MM.1S (cell line): ENCODE measurements around the gene CCR6.

ENCODE experiments used
- DNase-seq: peaks from one replicate; pipeline ENCODE4 v3.0.0-alpha.2; 2015
- H2AFZ ChIP-seq: fragments of 300-600 bp; sonication (generic); 2 replicates; pipeline ENCODE4 v1.6.0; 2016; ENCODE audit warnings: antibody characterized with exemption, low read length
- H3F3A ChIP-seq: fragments of 300-600 bp; sonication (generic); 2 replicates; pipeline ENCODE4 v1.6.1; 2016; ENCODE audit warnings: mild to moderate bottlenecking, antibody characterized with exemption, low read length, moderate library complexity, mixed read lengths; ENCODE audit not compliant: insufficient read depth
- H3K27ac ChIP-seq: fragments of 300-600 bp; sonication (generic); 2 replicates; pipeline ENCODE4 v1.5.1; 2016; ENCODE audit warnings: mild to moderate bottlenecking, low read length
- H3K27me3 ChIP-seq: fragments of 300-600 bp; sonication (generic); replicated peaks from 2 replicates; pipeline ENCODE4 v1.6.0; 2016; ENCODE audit warnings: low read length; ENCODE audit not compliant: insufficient read depth
- H3K36me3 ChIP-seq: fragments of 300-600 bp; sonication (generic); replicated peaks from 2 replicates; pipeline ENCODE4 v1.6.1; 2016; ENCODE audit warnings: mild to moderate bottlenecking, low read length, mixed read lengths; ENCODE audit not compliant: insufficient read depth
- H3K4me1 ChIP-seq: fragments of 300-600 bp; sonication (generic); 2 replicates; pipeline ENCODE4 v1.6.1; 2016; ENCODE audit warnings: low read length, mixed read lengths
- H3K4me2 ChIP-seq: fragments of 300-600 bp; sonication (generic); 2 replicates; pipeline ENCODE4 v1.6.0; 2016; ENCODE audit warnings: low read depth, low read length
- H3K4me3 ChIP-seq: fragments of 300-600 bp; sonication (generic); 2 replicates; pipeline ENCODE4 v1.5.1; 2016; ENCODE audit warnings: low read length, mixed read lengths
- H3K79me2 ChIP-seq: fragments of 300-600 bp; sonication (generic); 2 replicates; pipeline ENCODE4 v1.6.1; 2016; ENCODE audit warnings: mixed run types, low read length, mixed read lengths
- H3K9ac ChIP-seq: fragments of 300-600 bp; sonication (generic); 2 replicates; pipeline ENCODE4 v1.6.1; 2016; ENCODE audit warnings: low read length, mixed read lengths
- H3K9me2 ChIP-seq: fragments of 300-600 bp; sonication (generic); replicated peaks from 2 replicates; pipeline ENCODE4 v1.6.1; 2016; ENCODE audit warnings: mild to moderate bottlenecking, low read length, mixed read lengths; ENCODE audit not compliant: insufficient read depth
- H3K9me3 ChIP-seq: fragments of 300-600 bp; sonication (generic); replicated peaks from 2 replicates; pipeline ENCODE4 v1.6.1; 2016; ENCODE audit warnings: mild to moderate bottlenecking, low read length, mixed read lengths; ENCODE audit not compliant: insufficient read depth
- H4K20me1 ChIP-seq: fragments of 300-600 bp; sonication (generic); 2 replicates; pipeline ENCODE4 v1.6.1; 2016; ENCODE audit warnings: mild to moderate bottlenecking, low read length, moderate library complexity, mixed read lengths; ENCODE audit not compliant: insufficient read depth
- EZH2 ChIP-seq: fragments of 300-600 bp; sonication (generic); optimal IDR thresholded peaks from 2 replicates; pipeline ENCODE3; 2017; ENCODE audit warnings: low read depth, mild to moderate bottlenecking, antibody characterized with exemption, low read length, mixed read lengths
- EZH2phosphoT487 ChIP-seq: fragments of 300-600 bp; sonication (generic); IDR thresholded peaks from 2 replicates; pipeline ENCODE4 v1.6.1; 2018; ENCODE audit warnings: antibody characterized with exemption, low read length
- TF ChIP-seq, protein P1 (sequence below): fragments of 300-600 bp; sonication (generic); IDR thresholded peaks from 2 replicates; pipeline ENCODE4 v1.5.1; 2016; ENCODE audit warnings: antibody characterized with exemption, low read length, mixed read lengths

The CCR6 gene

GRCh38 chr6:167122827-167123657 lies at the start of gene CCR6:
CCR6 (plus strand) TSS chr6:167123096; CDS start chr6:167136135, 13,039 bp downstream.
- Histone ChIP-seq H4K20me1 (no peaks in the 10 kb centered on the region), H3K27me3 (no peaks in the 10 kb centered on the region), H3K9ac (no peak within 1 kb of the TSS), H2AFZ (no peak within 1 kb of the TSS), H3K4me1 (peaks cover 13% of the 10 kb centered on the region; the same call in 1 of the 2 replicates), H3K4me2 (no peak within 1 kb of the TSS), H3K4me3 (no peak within 1 kb of the TSS), H3K9me3 (no peaks in the 10 kb centered on the region), H3K79me2 (no peaks in the 10 kb centered on the region), H3K9me2 (no peaks in the 10 kb centered on the region), H3K36me3 (no peaks in the 10 kb centered on the region), H3F3A (no peaks in the 10 kb centered on the region), H3K27ac (no peak within 1 kb of the TSS)
- TF ChIP-seq EZH2phosphoT487 (no peak), EZH2 (no peak)
- TF ChIP-seq, protein P1, sequence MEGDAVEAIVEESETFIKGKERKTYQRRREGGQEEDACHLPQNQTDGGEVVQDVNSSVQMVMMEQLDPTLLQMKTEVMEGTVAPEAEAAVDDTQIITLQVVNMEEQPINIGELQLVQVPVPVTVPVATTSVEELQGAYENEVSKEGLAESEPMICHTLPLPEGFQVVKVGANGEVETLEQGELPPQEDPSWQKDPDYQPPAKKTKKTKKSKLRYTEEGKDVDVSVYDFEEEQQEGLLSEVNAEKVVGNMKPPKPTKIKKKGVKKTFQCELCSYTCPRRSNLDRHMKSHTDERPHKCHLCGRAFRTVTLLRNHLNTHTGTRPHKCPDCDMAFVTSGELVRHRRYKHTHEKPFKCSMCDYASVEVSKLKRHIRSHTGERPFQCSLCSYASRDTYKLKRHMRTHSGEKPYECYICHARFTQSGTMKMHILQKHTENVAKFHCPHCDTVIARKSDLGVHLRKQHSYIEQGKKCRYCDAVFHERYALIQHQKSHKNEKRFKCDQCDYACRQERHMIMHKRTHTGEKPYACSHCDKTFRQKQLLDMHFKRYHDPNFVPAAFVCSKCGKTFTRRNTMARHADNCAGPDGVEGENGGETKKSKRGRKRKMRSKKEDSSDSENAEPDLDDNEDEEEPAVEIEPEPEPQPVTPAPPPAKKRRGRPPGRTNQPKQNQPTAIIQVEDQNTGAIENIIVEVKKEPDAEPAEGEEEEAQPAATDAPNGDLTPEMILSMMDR = no peak
- no peak for DNase-seq

- Histone ChIP-seq H3K4me1 (peaks cover 4% of the 10 kb centered on the region; the same call in 1 of the 2 replicates), H3K4me2 (no peak overlapping the region), H3K36me3 (no peaks in the 10 kb centered on the region), H3K9me3 (no peaks in the 10 kb centered on the region), H3K4me3 (no peak overlapping the region), H3K9me2 (no peaks in the 10 kb centered on the region), H3K27me3 (no peaks in the 10 kb centered on the region), H3K27ac (no peak overlapping the region), H3K79me2 (no peaks in the 10 kb centered on the region), H4K20me1 (no peaks in the 10 kb centered on the region), H3F3A (no peaks in the 10 kb centered on the region), H2AFZ (no peak overlapping the region), H3K9ac (no peak overlapping the region)
- TF ChIP-seq EZH2phosphoT487 = no peak
- TF ChIP-seq, protein P1 = no peak
- TF ChIP-seq EZH2 = no peak
- DNase-seq = no peak
Measured at GRCh38 chr6:167073679-167074274, 49.1 kb upstream of the CCR6 start.

DNA sequence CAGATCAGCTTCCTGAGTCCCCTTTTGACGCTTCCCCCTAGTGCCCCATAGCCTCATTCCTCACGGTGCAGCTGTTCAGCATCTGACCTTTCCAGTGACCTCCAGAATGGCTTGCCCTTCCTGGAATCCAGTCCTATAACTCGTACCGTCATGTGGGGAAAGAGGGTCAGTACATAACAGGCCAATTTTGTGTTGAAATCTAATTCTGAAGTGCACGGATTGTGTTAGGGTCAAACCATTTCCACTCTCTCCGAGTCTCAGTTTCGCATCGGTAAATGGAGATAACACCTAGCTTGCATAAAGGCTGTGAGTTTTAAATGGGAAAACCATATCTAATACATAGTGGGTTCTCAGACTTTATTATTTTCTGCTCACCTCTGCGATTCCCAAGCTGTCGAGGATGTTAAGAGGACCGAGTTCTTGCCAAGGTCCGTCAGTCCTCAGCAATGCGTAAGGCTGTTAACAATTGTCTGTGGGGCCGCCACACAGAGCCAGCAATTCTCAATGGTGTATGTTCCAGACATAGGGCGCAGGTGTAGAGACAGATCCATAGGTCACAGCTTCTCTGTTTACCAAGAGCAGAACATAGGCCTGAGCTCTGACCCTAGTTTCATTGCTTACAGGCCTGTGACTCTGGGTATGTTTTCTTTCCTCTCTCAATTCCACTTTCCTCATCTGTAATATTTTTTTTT lies 45.5 kb upstream of the CCR6 start:
- no peaks in the 10 kb centered on the region for H3K79me2 ChIP-seq
- no peak for DNase-seq
- no peak overlapping the region for H3K4me2 ChIP-seq
- H2AFZ ChIP-seq = no peak overlapping the region
- H3K9me3 ChIP-seq = no peaks in the 10 kb centered on the region
- 0 out of 2 replicates have a peak, but pooled peaks cover 5% of the 10 kb centered on the region for H3F3A ChIP-seq
- no peak overlapping the region for H3K9ac ChIP-seq
- H3K27ac ChIP-seq = no peak overlapping the region
- no peaks in the 10 kb centered on the region for H3K9me2 ChIP-seq
- no peak overlapping the region for H3K4me3 ChIP-seq
- no peak for TF ChIP-seq EZH2phosphoT487
- TF ChIP-seq, protein P1 = no peak
- TF ChIP-seq EZH2 = no peak
- H3K36me3 ChIP-seq = no peaks in the 10 kb centered on the region
- H4K20me1 ChIP-seq = no peaks in the 10 kb centered on the region
- H3K27me3 ChIP-seq = no peaks in the 10 kb centered on the region
- peaks cover 20% of the 10 kb centered on the region for H3K4me1 ChIP-seq
